A673 (cell line): ENCODE data around the gene FNBP1. TPM values are rescaled to one million over a fixed set of nuclear protein-coding genes. Genes with fewer than 3 reads are reported as not detected.

Experiments
- BruUV-seq: library from RNA; stranded (reverse); fragments of 400-500 nt; replicated peaks from 2 replicates; lab custom pipeline; 2021; lab: Mats Ljungman, UMichigan
- CTCF ChIA-PET: fragments of 300-600 bp; sonication (Branson Sonifier 250); formaldehyde crosslinking; loops from one replicate; lab custom pipeline; 2022; ENCODE audit warnings: antibody characterized with exemption; lab: Charles Lee
- POLR2A ChIA-PET: fragments of 300-600 bp; sonication (Branson Sonifier 250); formaldehyde crosslinking; loops from one replicate; lab custom pipeline; 2022; ENCODE audit warnings: antibody characterized with exemption; ENCODE audit not compliant: low non-redundant PET; lab: Charles Lee
- DNase-seq: peaks from one replicate; pipeline ENCODE4 v3.0.0-alpha.2; 2015; ENCODE audit warnings: low spot score
- H3K27ac ChIP-seq: fragments of 200-600 bp; sonication (generic); 2 replicates; pipeline ENCODE4 v1.5.1; 2016; ENCODE audit warnings: mixed run types, low read depth, mild to moderate bottlenecking, mixed read lengths, antibody characterized with exemption, low read length; ENCODE audit not compliant: poor library complexity, severe bottlenecking
- H3K27me3 ChIP-seq: fragments of 200-600 bp; sonication (generic); replicated peaks from 2 replicates; pipeline ENCODE4 v1.6.1; 2017; ENCODE audit warnings: mixed run types, low read depth, mild to moderate bottlenecking, mixed read lengths, antibody characterized with exemption, low read length; ENCODE audit not compliant: insufficient read depth, poor library complexity
- H3K36me3 ChIP-seq: fragments of 200-600 bp; sonication (generic); 2 replicates; pipeline ENCODE4 v1.6.1; 2016; ENCODE audit warnings: mixed run types, mild to moderate bottlenecking, mixed read lengths, antibody characterized with exemption, low read length; ENCODE audit not compliant: insufficient read depth, poor library complexity, severe bottlenecking
- H3K4me1 ChIP-seq: fragments of 200-600 bp; sonication (generic); 2 replicates; pipeline ENCODE4 v1.6.1; 2017; ENCODE audit warnings: mixed run types, mild to moderate bottlenecking, mixed read lengths, antibody characterized with exemption, low read length; ENCODE audit not compliant: insufficient read depth, poor library complexity, severe bottlenecking
- H3K4me3 ChIP-seq: fragments of 200-600 bp; sonication (generic); 2 replicates; pipeline ENCODE4 v1.5.1; 2016; ENCODE audit warnings: low read depth, mixed run types, mild to moderate bottlenecking, mixed read lengths, low read length; ENCODE audit not compliant: poor library complexity, severe bottlenecking
- H3K9me3 ChIP-seq: fragments of 200-600 bp; sonication (generic); 2 replicates; pipeline ENCODE4 v1.6.1; 2016; ENCODE audit warnings: mixed run types, low read depth, mild to moderate bottlenecking, mixed read lengths, antibody characterized with exemption, low read length; ENCODE audit not compliant: poor library complexity, severe bottlenecking
- CTCF ChIP-seq: fragments of 300-800, 200-600 bp; sonication (generic); conservative IDR thresholded peaks from 2 replicates; pipeline ENCODE4 v1.5.1; 2017; ENCODE audit warnings: low read depth, mild to moderate bottlenecking, antibody characterized with exemption, low read length, moderate library complexity, mixed read lengths
- EZH2 ChIP-seq: fragments of 200-600 bp; sonication (generic); IDR thresholded peaks from 2 replicates; pipeline ENCODE4 v1.6.1; 2017; ENCODE audit warnings: borderline replicate concordance, low read depth, mild to moderate bottlenecking, mixed read lengths, antibody characterized with exemption, low read length; ENCODE audit not compliant: poor library complexity, severe bottlenecking
- intact Hi-C: fragments of 100-400 bp; cut with micrococcal nuclease; formaldehyde crosslinking; loops from one replicate; pipeline ENCODE4 v1.10.0; 2022; ENCODE audit not compliant: unreplicated experiment
- total RNA-seq: library from RNA; stranded (reverse); gene quantifications from 2 replicates; pipeline ENCODE4 v1.2.3, GENCODE V29; 2021

FNBP1 gene
- total RNA-seq, 1 experiment from 2014 or later: 200 TPM

- POLR2A ChIA-PET: interaction anchor here (0.6 kb wide), 1 partner anchor 8 kb away, joined by 3 read pairs; no protein-coding TSS in a partner anchor
- Histone ChIP-seq H3K36me3 (peaks cover 77% of the 10 kb centered on the region), H3K9me3 (no peaks in the 10 kb centered on the region), H3K4me1 (peaks cover 6% of the 10 kb centered on the region), H3K27ac (peak overlapping the region; percentile 34), H3K4me3 (no peak overlapping the region), H3K27me3 (no peaks in the 10 kb centered on the region)
- BruUV-seq: no TSS peak
- TF ChIP-seq CTCF: no peak
- TF ChIP-seq EZH2: no peak
- no peak for DNase-seq
- CTCF ChIA-PET: no interaction called here
- intact Hi-C loops: no loop called here
Measured at GRCh38 chr9:129908906-129909305, 134.1 kb downstream of the FNBP1 start.

GRCh38 chr9:129907201-129907600 lies 135.8 kb downstream of the FNBP1 start:
- intact Hi-C loops: no loop called here
- no TSS peak for BruUV-seq
- Histone ChIP-seq H3K27me3 (no peaks in the 10 kb centered on the region), H3K4me3 (no peak overlapping the region), H3K9me3 (no peaks in the 10 kb centered on the region), H3K27ac (no peak overlapping the region), H3K36me3 (peaks cover 87% of the 10 kb centered on the region), H3K4me1 (peaks cover 10% of the 10 kb centered on the region)
- DNase-seq: no peak
- ChIA-PET POLR2A (no interaction called here), CTCF (no interaction called here)
- no peak for TF ChIP-seq CTCF

- no peak overlapping the region for H3K4me3 ChIP-seq
- no TSS peak for BruUV-seq
- DNase-seq: no peak
- peaks cover 10% of the 10 kb centered on the region for H3K4me1 ChIP-seq
- intact Hi-C loops: no loop called here
- ChIA-PET CTCF (no interaction called here), POLR2A (interaction anchor here (0.7 kb wide), 1 partner anchor 195 kb away, joined by 3 read pairs; no protein-coding TSS in a partner anchor)
- no peaks in the 10 kb centered on the region for H3K9me3 ChIP-seq
- H3K27me3 ChIP-seq: no peaks in the 10 kb centered on the region
- no peak overlapping the region for H3K27ac ChIP-seq
- peaks cover 88% of the 10 kb centered on the region for H3K36me3 ChIP-seq
- TF ChIP-seq EZH2 (no peak), CTCF (no peak)
Measured at GRCh38 chr9:129906298-129906697, 136.7 kb downstream of the FNBP1 start.
